LNCAP (cell line): ENCODE results near the gene USP47.

ENCODE experiments used
- CTCF ChIP-seq: fragments of 450-650 bp; IDR thresholded peaks from 2 replicates; pipeline ENCODE4 v1.5.1; 2017; ENCODE audit warnings: mild to moderate bottlenecking

The USP47 gene

DNA sequence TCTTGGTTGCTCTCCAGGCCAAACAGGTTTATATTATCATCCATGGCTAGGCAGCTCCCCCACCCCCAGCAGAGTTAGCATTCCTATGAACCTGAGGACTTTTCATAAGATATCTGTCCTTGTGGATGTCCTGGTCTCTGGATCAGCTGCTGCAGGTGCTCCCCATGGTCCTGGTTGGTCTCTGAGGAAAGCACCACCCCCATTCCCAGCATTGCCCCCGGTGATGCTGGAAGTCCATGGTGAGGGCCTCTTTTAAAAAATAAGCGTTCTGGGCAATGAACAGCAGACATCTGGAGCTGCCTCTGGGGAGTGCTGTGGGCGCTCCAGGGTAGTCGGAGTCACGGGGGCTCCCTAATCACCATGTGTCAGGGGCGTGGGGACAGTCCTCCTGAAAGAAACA is 140.1 kb downstream of the USP47 start:
- TF ChIP-seq CTCF, result no peak

DNA sequence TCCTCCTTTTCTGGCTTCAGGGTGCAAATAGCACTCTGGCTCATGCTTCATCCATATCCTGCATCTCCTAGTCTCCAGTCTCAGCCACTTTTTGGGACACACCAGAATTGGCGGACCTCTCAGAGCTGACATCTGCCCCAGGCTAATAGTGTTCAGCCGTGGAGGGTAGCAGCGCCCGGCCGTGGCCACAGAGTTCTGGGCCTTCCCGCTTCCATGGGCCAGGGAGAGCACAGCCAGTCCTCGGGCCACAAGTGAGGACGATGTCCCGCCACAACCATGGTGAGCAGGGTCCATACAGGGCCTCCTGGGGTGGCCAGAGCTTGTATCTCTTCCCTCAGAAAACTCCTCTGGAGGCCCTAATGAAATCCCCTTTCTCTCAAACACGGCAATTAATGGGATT is 140.7 kb downstream of the USP47 start:
- no peak for TF ChIP-seq CTCF

- no peak for TF ChIP-seq CTCF
Measured at GRCh38 chr11:11982975-11983374, 141.2 kb downstream of the USP47 start.

DNA sequence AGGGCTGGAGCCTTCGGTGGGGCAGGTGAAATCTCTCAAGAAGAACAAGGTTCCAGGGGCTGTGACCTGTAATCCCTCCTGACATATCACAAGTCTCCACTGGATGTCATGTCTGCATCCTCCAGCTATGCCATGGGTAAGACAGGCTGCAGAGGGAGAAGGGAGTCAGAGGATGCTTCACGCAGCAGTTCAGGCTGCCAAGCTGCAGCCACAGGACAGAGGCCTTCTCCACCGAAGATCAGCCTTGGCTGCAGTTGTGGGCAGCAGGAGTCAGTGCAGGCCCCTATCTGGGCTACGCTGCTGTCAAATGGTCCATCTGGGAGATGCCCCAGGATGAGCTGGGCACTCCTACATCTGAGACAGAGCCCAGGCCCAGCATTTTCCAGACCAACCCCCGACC is 141.7 kb downstream of the USP47 start:
- TF ChIP-seq CTCF, result no peak

- no peak for TF ChIP-seq CTCF
Measured at GRCh38 chr11:11984563-11984962, 142.8 kb downstream of the USP47 start.

DNA sequence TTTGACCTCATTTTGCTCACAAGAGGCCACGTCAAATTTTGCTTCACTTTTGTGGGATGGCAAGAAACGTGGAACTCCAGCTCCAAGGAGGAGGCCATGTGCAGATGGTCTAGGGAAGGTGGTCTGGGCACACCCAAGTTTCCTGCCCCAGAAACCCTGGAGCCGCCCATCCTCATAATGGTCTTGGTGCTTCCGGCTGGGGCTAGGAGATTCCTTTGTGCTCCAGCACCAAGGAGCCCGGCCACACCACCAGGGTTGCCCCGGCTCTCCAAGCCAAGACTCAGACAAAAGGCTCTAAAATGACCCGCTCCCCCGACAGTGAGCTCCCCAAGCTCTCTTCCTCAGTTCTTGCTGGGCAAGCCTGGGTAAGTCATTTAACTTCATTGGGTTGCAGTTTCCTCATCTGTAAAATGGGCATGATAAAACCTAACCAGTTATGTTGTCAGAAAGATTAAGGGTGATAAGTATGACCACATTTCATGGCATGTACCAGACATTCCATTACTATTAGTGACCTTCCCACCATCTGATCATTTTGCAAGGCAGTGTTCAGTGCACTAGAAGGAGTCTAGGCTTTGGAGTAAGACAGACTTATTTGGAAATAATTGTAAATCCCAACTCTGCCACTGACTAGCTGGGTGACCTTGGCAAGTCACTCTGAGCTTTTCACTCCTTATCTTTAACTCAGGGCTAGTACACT is 143.4 kb downstream of the USP47 start:
- no peak for TF ChIP-seq CTCF

DNA sequence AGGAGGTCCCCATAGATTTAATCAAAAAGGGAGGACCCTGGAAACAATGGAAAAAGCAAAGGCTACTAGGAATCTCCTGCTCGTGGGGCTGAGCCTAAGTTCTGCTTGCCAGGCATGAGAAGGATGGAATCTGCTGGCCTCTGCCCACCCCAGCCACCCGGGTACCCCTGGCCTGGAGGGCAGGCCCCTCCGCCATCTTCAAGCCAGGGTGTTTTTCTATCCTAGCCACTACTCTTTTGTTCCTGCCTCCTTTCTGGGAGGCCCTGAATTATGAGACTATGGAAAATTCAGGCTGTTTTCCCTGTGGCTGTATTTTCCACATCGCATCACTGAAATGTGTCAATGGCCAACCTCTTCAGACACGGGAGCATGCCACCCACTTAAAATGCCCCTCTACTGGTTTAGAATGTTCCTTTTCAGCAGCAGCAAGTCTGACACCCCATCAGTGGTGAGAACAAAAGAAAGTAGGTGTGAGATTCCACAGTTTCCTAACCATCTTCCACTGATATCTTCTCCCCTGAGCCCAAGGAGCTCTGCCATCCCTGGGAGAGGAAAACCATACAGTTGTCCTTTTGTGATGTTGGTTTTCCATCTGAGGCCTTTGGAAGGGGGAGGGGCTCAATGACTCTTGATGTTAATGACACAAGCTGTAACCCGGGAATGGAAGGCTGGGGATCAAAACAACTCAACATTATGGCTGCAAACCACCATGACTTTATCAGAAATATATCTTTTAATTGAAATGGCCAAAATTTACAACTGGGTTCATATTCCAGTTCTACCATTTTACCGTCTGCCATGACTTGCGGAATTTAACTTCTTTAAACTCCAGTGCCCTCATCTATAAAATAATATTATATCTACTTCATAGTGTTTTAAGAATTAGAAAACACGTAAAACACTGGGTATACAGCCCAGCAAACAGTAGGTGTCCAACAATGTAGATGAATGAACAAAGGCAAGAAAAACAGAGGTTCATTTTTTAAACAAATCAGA is 144.5 kb downstream of the USP47 start:
- no peak for TF ChIP-seq CTCF
